HG03045 (cell line): ENCODE data around the gene CENPP.

ENCODE experiments used
- ATAC-seq: cut with Tn5 transposase; IDR thresholded peaks from one replicate; pipeline ENCODE4 v1.9.1; 2021; ENCODE audit warnings: mild to moderate bottlenecking, moderate library complexity; ENCODE audit not compliant: unreplicated experiment

Gene CENPP

DNA sequence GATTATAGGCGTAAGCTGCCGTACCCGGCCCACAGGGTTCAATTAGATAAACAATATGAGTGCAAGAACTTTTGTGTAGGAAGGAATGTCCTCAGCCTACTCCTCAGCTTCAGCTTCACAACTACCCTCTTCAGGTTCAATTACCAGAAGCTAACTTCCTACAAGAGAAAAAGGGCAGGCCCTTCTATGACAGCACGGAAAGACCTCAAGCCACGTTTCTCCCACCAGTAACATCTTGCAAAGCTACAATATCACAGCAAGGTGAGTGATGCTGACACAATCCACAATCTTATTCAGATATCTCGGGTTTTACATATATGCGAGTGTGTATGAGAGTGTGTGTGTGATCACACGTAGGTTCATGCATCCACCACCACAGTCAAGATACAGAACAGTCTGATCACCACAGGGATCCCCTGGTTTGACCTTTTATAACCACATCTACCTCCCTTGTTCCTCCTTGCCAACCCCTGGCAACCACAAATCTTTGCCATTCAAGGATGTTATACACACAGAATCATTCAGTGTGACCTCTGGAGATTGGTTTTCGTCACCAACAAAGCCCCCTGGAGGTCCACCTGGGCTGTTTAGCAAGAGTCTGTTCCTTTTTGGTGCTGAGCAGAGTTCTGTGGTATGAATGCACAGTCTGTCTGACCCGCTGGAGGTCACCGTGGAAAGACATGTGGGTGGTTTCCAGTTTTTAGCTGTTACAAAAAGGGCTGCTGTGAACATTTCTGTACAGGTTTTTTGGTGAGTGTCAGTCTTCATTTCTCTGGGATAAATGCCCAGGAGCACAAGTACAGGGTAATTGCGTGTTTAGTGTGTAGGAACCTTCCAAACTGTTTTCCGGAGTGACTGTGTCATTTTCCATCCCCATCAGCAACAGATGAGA lies 305.9 kb downstream of the CENPP start:
- no peak for ATAC-seq

DNA sequence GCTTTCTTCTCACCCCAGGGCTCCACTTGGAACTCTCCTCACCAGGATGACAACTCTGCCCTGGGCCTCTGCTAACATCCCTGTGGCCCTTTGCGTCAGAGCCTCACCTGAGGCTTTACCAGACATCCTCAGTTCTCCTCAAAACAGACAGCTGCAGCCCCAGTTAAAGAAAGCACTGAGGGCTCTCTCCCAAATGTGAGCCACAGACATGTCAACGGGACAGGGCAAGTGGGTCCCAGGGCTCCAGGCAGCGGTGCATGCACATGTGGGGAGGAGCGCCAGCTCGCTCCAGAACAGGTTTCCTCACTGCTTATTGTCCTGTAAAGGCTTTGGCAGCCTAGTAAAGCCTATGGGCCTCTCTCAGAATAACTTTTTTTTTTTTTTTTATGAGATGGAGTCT lies 306.9 kb downstream of the CENPP start:
- ATAC-seq, result no peak

- no peak for ATAC-seq
Measured at GRCh38 chr9:92633614-92634278, 308.0 kb downstream of the CENPP start.

- peak; percentile 51 for ATAC-seq
Measured at GRCh38 chr9:92634712-92635605, 309.2 kb downstream of the CENPP start.

DNA sequence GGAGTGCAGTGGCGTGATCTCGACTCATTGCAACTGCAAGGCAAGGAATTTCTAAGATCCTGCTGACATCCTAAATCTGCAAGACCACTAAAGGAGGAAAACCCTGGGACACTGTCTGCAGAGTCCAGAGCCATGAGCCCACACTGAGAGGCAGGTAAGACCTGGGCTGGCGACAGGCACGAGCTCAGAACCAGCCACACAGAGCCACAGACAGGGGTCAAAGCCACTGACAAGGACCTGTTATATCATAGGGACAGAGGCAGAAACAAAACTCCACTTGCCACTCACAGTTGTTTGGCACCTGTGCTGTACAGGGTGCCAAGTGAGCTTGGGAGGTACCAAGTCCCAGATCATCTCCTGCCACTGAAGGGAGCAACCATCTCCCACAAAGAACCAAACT lies 310.0 kb downstream of the CENPP start:
- no peak for ATAC-seq

- ATAC-seq, result no peak
Measured at GRCh38 chr9:92636627-92637026, 310.9 kb downstream of the CENPP start.

DNA sequence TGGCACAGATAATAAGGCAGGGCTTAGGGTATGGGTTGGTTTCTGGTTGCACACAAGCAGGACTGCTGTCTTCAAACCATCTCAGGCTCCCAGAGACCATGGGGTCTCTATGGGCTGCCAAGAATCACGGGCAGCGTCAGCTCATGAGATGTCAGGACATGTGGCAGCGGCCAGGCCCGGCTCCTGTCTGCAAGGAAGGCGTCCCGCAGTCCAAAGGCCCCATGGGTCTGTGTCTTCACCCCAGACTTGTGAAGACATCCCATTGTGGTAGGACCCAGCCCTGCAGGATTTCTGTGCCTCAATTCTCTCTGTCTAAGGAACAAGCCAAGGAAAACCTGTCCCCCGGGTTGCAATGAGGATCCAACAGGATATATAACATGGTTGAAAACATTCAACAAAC lies 311.6 kb downstream of the CENPP start:
- ATAC-seq, result no peak

GRCh38 chr9:92637886-92638620 lies 312.3 kb downstream of the CENPP start:
- ATAC-seq, result no peak

- ATAC-seq, result no peak
Measured at GRCh38 chr9:92638621-92639101, 312.9 kb downstream of the CENPP start.

DNA sequence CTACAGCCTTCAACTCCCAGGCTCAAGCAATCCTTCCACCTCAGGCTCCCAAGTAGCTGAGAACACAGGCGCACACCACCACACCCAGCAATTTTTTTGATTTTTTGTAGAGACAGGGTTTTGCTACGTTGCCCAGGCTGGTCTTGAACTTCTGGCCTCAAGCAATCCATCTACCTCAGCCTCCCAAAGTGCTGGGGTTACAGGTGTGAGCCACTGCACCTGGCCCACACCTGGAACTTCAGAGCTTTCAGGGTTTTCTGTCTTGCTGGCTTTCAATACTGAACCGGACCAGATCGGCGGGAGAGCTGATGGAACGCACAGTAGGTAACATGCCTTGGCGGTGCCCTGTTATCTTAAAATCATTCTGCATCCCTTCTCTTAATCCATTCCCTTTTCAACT lies 313.4 kb downstream of the CENPP start:
- ATAC-seq, result no peak

DNA sequence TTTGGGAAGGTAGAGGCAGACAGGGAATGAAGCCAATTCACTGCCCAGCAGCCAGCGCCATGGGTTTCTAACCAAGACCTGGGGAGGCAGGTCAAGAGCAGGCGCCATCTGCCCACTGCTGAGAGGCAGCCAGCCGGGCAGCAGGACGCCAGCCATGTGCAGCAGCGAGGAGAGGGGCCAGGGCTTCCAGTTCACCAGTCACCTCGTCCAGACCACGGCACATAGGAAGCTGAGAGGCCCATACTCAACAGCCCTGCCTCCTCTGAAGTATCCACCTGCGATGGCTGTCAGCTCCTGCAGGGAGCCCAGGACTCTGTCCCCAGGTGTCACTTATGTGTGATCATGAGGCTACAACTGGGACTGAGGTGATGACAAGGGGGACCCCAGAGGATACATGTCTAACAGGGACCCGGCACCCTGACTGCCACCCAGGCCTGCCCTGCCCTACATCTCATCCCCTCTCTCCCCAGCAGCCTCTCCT lies 314.1 kb downstream of the CENPP start:
- ATAC-seq, result no peak

- no peak for ATAC-seq
Measured at GRCh38 chr9:92640398-92641091, 314.8 kb downstream of the CENPP start.

DNA sequence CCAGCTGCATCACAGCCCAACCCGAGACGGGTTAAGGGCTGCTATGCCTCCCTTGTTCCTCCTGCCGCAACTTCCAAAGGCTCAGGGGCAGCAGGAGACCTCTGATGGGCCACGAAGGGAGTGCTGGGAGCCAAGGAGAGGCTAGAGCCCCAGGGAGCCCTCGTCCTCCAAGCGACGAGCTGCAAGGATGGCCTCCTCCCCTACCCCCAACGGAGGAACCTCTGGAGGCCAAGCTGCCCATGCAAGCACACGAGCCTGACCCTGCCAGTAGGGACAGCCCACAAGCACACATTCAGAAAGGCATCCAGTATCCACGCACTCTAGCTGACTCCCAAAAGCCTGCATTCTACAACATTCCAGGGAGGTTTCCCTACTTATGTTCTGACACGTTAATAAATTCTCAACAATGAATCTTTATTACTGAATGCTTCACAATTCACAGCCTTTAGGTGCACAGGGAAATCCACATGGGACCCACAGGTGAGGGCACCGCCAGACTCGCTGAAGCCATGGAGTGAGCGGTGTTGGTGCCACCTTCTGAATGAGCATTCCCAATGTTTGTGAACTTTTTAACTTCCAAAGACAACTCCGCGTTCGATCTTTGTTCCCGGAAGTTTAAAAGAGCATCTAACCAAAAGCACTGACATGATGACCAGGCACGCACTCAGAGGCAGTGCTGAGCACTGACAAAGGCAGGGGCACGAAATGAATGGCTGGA lies 315.5 kb downstream of the CENPP start:
- no peak for ATAC-seq

DNA sequence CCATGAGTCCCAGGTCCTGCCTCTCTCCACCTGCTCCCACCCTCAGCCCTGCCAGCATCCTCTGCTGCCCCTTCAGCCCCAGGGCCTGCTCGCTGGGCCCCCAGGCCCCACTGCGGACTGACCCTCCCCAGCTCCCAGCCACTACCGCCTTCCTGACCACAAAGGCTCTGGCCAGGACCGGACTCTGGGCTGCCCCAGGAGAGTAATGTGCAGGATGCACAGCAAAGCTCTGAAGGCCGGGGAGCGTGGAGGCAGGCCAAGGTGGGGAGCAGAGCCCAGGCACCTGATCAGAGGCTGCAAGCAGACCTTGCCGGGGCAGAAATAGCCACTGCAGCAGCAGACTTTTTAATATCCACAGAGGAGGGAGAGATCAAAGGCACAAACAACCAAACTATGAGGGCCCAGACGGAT lies 316.3 kb downstream of the CENPP start:
- no peak for ATAC-seq

- ATAC-seq, result no peak
Measured at GRCh38 chr9:92642564-92642963, 316.8 kb downstream of the CENPP start.

GRCh38 chr9:92644278-92644677 lies 318.5 kb downstream of the CENPP start:
- no peak for ATAC-seq

DNA sequence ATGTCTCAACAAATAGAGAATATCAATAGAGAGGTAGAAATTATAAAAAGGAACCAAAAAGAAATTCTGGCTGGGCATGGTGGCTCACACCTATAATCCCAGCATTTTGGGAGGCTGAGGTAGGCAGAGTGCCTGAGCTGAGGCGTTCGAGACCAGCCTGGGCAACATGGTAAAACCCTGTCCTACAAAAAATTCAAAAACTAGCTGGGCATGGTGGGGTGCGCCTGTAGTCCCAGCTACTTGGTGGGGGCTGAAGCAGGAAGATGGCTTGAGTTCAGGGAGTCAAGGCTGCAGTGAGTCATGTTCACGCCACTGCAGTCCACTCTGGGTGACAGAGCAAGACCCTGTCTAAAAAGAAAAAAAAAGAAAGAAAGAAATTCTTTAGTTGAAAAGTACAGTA lies 319.3 kb downstream of the CENPP start:
- ATAC-seq, result no peak

GRCh38 chr9:92647671-92648473 lies 322.1 kb downstream of the CENPP start:
- ATAC-seq, result no peak
